ENCODE results near the gene GKN2. TPM values are rescaled to one million over a fixed set of nuclear protein-coding genes. Genes with fewer than 3 reads are reported as not detected.

The GKN2 gene
- total and polyA plus RNA-seq, 4 donors, result 3.4 to 429 (median 102) TPM

DNA sequence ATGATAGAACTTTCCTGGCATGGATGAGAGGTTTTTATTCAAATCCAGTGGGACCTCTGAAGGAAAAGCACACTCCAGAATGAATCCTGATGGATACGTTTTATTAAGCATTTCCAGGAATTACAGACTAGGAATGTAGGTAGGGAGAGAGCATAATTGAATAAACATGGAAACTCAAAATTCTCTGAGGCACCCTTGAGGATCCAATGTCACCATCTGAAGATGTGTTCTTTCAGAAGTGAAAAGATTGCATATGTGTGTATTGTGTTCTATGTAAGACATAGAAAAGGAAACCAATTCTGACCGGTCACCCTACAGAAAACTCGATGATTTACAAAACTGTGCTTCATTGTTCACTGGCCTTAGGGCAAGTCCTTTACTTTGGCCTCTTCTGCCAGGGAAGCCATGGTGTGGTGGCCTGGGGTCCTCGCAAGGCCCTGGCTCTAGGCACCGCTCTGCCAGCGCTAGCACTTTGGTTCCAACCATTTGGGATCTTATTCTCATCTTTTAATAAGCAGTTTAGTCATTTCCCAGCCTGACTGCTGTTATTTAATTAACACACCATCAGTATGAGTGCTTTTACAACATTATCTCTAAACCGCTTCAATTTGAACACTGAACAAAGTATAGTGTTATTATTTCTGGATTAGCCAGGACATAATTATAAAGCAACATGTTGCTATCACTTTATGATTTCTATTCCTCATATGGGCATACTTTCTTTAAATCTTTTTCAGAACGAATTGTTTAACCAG lies 17.2 kb upstream of the GKN2 start:
- H3K9ac ChIP-seq (ENCODE audit: insufficient read depth in 1 of 2, low read length in 2 of 2), result no peak overlapping the region
- 90 to 92% methylated on average over 8 of the region's 8 CpGs for WGBS, 2 donors
- H3K4me1 ChIP-seq (ENCODE audit: control insufficient read depth in 5 of 5, insufficient read depth in 5 of 5, low read length in 5 of 5), result no peaks in the 10 kb centered on the region
- H3K36me3 ChIP-seq (ENCODE audit: control insufficient read depth in 4 of 4, insufficient read depth in 4 of 4, low read length in 4 of 4), result no peaks in the 10 kb centered on the region
- H3K27ac ChIP-seq (ENCODE audit: low read depth in 1 of 2, low read length in 1 of 2), result no peak overlapping the region
- H3K4me3 ChIP-seq, result no peak overlapping the region
- DNase-seq (no peak), ATAC-seq (ENCODE audit: insufficient read depth, low FRiP score) (no peak)
- no peaks in the 10 kb centered on the region for H3K27me3 ChIP-seq (ENCODE audit: control insufficient read depth in 3 of 3, insufficient read depth in 3 of 3, low read length in 2 of 3)
- H3K9me3 ChIP-seq (ENCODE audit: control insufficient read depth in 4 of 4, insufficient read depth in 3 of 4, low read length in 3 of 4), result no peaks in the 10 kb centered on the region
- TF ChIP-seq, protein P1, sequence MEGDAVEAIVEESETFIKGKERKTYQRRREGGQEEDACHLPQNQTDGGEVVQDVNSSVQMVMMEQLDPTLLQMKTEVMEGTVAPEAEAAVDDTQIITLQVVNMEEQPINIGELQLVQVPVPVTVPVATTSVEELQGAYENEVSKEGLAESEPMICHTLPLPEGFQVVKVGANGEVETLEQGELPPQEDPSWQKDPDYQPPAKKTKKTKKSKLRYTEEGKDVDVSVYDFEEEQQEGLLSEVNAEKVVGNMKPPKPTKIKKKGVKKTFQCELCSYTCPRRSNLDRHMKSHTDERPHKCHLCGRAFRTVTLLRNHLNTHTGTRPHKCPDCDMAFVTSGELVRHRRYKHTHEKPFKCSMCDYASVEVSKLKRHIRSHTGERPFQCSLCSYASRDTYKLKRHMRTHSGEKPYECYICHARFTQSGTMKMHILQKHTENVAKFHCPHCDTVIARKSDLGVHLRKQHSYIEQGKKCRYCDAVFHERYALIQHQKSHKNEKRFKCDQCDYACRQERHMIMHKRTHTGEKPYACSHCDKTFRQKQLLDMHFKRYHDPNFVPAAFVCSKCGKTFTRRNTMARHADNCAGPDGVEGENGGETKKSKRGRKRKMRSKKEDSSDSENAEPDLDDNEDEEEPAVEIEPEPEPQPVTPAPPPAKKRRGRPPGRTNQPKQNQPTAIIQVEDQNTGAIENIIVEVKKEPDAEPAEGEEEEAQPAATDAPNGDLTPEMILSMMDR (IDR thresholded peaks at IDR 0.05; ENCODE audit: control extremely low read depth, extremely low read depth), result no peak

DNA sequence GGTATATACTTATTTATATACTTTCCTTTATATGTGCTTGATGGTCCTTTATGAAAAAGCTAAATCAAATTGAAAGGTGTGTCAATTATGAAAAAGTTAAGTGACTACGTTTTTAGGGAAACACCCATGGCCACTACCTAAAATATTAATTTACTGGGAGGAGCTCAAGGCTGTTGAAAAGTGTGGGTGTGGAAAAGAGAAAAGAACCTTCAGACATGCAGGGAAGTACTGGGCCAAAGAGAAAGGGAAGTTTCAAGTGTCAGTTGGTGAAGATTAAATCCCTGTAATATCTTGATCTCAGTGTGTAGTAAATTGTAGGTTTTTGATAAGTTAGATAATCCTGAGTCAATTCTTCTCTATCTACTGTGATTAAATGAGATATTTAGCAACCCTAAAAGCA lies 15.5 kb upstream of the GKN2 start:
- ATAC-seq (ENCODE audit: insufficient read depth, low FRiP score), result no peak
- TF ChIP-seq, protein P1 (IDR thresholded peaks at IDR 0.05; ENCODE audit: control extremely low read depth, extremely low read depth), result no peak
- Histone ChIP-seq H3K9ac (ENCODE audit: insufficient read depth in 1 of 2, low read length in 2 of 2) (no peak overlapping the region), H3K27ac (ENCODE audit: low read depth in 1 of 2, low read length in 1 of 2) (no peak overlapping the region), H3K4me3 (no peak overlapping the region), H3K36me3 (ENCODE audit: control insufficient read depth in 4 of 4, insufficient read depth in 4 of 4, low read length in 4 of 4) (no peaks in the 10 kb centered on the region), H3K27me3 (ENCODE audit: control insufficient read depth in 3 of 3, insufficient read depth in 3 of 3, low read length in 2 of 3) (no peaks in the 10 kb centered on the region), H3K4me1 (ENCODE audit: control insufficient read depth in 5 of 5, insufficient read depth in 5 of 5, low read length in 5 of 5) (no peaks in the 10 kb centered on the region), H3K9me3 (ENCODE audit: control insufficient read depth in 4 of 4, insufficient read depth in 3 of 4, low read length in 3 of 4) (no peaks in the 10 kb centered on the region)
- 53 to 64% methylated on average over 1 of the region's 1 CpG for whole genome bisulfite sequencing, 2 donors
- DNase-seq, result no peak

DNA sequence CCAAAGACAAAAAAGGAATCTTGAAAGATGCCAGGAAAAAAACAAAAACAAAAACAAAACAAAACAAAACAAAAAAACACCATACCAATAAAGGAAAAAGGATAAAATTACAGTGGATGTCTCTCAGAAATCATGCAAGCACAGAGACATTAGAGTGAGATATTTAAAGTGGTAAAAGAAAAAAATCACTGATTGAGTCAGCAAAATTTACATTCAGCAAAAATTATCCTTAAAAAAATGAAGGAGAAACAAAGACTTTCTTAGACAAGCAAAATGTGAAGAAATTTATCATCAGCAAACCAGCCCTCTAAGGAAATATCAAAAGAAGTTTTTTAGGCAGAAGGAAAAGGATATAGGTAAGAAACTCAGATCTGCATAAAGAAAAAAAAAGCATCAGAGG lies 11.6 kb upstream of the GKN2 start:
- Histone ChIP-seq H3K4me3 (no peak overlapping the region), H3K9ac (ENCODE audit: insufficient read depth in 1 of 2, low read length in 2 of 2) (no peak overlapping the region), H3K36me3 (ENCODE audit: control insufficient read depth in 4 of 4, insufficient read depth in 4 of 4, low read length in 4 of 4) (no peaks in the 10 kb centered on the region), H3K4me1 (ENCODE audit: control insufficient read depth in 5 of 5, insufficient read depth in 5 of 5, low read length in 5 of 5) (no peaks in the 10 kb centered on the region), H3K27ac (ENCODE audit: low read depth in 1 of 2, low read length in 1 of 2) (no peak overlapping the region), H3K9me3 (ENCODE audit: control insufficient read depth in 4 of 4, insufficient read depth in 3 of 4, low read length in 3 of 4) (no peaks in the 10 kb centered on the region), H3K27me3 (ENCODE audit: control insufficient read depth in 3 of 3, insufficient read depth in 3 of 3, low read length in 2 of 3) (no peaks in the 10 kb centered on the region)
- DNase-seq, result no peak
- ATAC-seq (ENCODE audit: insufficient read depth, low FRiP score), result no peak
- TF ChIP-seq, protein P1 (IDR thresholded peaks at IDR 0.05; ENCODE audit: control extremely low read depth, extremely low read depth), result no peak

DNA sequence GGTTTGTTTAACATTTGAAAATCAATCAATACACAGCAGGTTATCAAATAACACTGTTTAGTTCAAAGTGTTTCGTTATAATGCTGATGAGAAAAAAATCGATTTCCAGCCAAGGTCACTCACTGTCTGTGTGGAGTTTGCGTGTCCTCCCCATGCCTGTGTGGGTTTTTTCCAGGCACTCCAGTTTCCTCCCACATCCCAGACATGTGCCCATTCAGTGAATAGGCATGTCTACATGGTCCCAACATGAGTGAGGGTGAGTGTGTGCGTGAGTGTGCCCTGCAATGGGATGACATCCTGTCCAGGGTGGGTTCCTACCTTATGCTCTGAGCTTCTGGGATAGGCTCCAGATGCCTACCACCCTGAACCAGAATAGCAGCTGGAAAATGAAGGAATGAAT lies 8.7 kb upstream of the GKN2 start:
- ATAC-seq (ENCODE audit: insufficient read depth, low FRiP score), result no peak
- no peak overlapping the region for H3K4me3 ChIP-seq
- H3K27me3 ChIP-seq (ENCODE audit: control insufficient read depth in 3 of 3, insufficient read depth in 3 of 3, low read length in 2 of 3), result no peaks in the 10 kb centered on the region
- H3K9ac ChIP-seq (ENCODE audit: insufficient read depth in 1 of 2, low read length in 2 of 2), result no peak overlapping the region
- WGBS, 2 donors, result 91 to 95% methylated on average over 4 of the region's 4 CpGs
- H3K36me3 ChIP-seq (ENCODE audit: control insufficient read depth in 4 of 4, insufficient read depth in 4 of 4, low read length in 4 of 4), result no peaks in the 10 kb centered on the region
- no peak for DNase-seq
- TF ChIP-seq, protein P1 (IDR thresholded peaks at IDR 0.05; ENCODE audit: control extremely low read depth, extremely low read depth), result no peak
- H3K27ac ChIP-seq (ENCODE audit: low read depth in 1 of 2, low read length in 1 of 2), result no peak overlapping the region
- H3K4me1 ChIP-seq (ENCODE audit: control insufficient read depth in 5 of 5, insufficient read depth in 5 of 5, low read length in 5 of 5), result no peaks in the 10 kb centered on the region
- H3K9me3 ChIP-seq (ENCODE audit: control insufficient read depth in 4 of 4, insufficient read depth in 3 of 4, low read length in 3 of 4), result no peaks in the 10 kb centered on the region

All from lung (tissue), 12 donors.